CMK (cell line): ENCODE data around the gene TPRX2.
"Not testable (repeated sequence)": the region's sequence is repeated elsewhere in the genome, so short reads cannot be mapped to it uniquely, and the experiment has no call there.

ENCODE experiments used
- DNase-seq: peaks from one replicate; pipeline ENCODE4 v3.0.0-alpha.2; 2010; ENCODE audit warnings: low read depth

Gene TPRX2, protein sequence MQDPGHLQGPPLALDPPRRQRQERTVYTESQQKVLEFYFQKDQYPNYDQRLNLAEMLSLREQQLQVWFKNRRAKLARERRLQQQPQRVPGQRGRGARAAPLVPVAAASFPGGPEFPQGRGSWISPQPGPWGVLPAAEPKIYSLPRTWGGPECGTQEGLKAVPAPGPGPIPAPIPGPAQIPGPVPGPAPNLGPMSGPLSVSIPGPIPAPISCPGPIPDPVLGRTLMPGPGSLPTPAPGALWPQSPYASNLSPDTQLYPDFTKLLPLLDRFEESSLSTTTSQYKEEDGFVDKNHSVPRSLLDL

DNA sequence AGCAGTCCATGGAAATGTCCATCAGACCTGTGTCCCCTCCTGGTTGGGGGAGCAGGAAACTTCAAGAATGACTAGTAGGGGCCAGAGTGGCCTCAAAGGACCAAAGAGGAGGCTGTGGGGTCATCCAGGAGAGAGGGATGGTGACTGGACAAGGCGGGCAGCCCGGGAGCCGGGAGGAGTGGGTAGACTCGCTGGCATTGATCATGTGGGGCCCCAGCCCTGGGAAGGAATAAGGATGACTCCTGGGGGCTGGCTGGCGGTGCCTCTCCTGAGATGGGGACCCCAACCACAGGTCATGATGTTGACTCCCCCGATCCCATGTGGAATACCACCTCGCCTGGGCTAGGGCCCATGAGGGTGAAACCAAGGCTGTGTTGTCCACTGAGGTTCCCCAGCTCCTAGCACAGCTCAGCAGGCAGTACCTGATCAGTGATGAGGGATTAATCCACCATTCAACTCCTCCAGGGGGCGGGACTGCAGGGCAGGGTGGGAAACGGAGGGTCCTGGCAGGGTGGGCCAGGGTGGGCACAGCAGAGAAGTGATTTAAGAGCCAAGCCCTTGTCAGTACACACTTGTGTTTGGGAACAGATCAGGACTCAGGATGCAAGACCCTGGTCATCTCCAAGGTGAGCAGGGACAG, at the start of gene TPRX2:
Gene TPRX2, plus strand, starts transcription at position 590 of the 640 bp plus-strand sequence. Its CDS starts 12 bp downstream, at position 602.
- not testable (repeated sequence) for DNase-seq

DNA sequence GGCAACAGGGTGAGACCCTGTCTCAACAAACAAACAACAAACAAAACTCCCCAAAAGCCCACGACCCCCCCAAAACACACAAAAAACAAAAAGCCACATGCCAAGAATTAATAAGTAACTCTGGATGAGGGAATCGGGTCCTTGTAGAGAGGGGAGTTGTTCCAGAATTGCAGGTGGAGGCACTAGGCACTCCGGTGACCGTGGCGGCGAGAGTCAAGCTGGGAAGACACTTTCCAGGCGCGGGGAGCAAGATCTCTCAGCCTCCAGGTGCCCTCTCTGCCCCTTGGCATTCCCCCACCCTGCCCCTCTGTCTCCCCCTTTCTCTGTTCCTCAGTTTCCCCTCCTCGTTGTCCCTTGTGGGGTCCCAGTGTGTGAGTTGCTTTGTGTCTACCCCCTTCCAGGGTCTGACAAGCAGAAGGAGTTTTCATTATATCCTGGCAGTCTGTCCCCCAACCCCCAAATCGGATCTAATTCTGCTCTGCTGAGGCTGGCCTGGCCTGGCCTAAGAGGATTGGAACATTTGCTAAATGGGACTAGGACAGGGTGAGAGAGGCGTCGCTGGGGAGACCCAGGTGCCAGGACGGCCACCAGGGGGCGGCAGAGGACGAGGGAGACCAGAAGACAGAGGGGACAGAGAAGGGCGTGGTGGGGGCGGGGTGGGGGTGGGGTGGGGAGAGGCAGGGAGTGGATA, 45.6 kb upstream of the TPRX2 start:
- peak; percentile 55 for DNase-seq

DNA sequence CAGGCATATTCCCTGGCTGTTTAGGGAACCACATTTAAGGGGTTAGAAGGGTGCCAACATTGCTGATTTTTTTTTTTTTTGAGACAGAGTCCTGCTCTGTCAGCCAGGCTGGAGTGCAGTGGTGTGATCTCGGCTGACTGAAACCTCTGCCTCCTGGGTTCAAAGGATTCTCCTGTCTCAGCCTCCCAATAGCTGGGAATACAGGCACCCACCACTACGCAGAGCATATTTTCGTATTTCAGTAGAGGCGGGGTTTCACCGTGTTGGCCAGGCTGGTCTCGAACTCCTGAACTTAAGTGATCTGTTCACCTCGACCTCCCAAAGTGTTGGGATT, 45.1 kb upstream of the TPRX2 start:
- no peak for DNase-seq

- DNase-seq = not testable (repeated sequence)
Measured at GRCh38 chr19:47816270-47816669, 42.8 kb upstream of the TPRX2 start.

DNA sequence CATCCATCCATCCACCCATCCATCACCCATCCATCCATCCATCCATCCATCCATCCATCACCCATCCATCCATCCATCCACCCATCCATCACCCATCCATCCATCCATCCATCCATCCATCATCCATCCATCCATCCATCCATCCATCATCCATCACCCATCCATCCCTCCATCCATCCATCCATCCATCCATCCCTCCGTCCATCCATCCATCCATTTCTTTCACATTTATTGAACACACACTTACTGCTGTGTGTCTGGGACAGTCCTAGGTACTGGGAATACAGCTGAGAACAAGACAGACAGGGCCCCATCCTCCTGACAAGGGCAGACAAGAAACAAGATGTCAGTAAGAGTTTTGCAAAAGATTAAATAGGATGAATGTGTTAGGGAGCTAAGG, 40.8 kb upstream of the TPRX2 start:
- not testable (repeated sequence) for DNase-seq

- no peak for DNase-seq
Measured at GRCh38 chr19:47819858-47820257, 39.2 kb upstream of the TPRX2 start.

- no peak for DNase-seq
Measured at GRCh38 chr19:47820410-47820809, 38.6 kb upstream of the TPRX2 start.

- DNase-seq = no peak
Measured at GRCh38 chr19:47821460-47822020, 37.5 kb upstream of the TPRX2 start, which contains the start of gene CRX. TSS of gene CRX (plus strand) at chr19:47821937. CDS start at chr19:47834444, 12,507 bp downstream.

- DNase-seq = no peak
Measured at GRCh38 chr19:47824396-47824795, 34.6 kb upstream of the TPRX2 start.

DNA sequence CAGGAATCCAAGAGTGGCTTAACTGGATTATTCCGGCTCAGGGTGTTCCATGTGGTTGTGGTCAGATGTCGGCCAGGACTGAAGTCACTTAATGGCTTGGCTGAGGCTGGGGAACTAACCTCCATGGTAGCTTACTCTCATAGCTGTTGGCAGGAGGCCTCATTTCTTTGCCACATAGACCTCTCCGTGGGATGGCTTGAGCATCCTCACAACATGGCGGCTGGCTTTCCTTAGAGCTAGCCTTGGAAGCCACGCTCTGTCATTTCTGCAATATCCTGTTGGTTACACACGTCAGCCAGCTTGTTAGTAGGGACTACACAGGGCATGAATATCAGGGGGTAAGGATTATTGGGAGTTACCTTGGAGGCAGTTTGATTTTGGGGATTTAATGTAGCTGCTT, 32.2 kb upstream of the TPRX2 start:
- no peak for DNase-seq

- DNase-seq = no peak
Measured at GRCh38 chr19:47832723-47833122, 26.3 kb upstream of the TPRX2 start.

DNA sequence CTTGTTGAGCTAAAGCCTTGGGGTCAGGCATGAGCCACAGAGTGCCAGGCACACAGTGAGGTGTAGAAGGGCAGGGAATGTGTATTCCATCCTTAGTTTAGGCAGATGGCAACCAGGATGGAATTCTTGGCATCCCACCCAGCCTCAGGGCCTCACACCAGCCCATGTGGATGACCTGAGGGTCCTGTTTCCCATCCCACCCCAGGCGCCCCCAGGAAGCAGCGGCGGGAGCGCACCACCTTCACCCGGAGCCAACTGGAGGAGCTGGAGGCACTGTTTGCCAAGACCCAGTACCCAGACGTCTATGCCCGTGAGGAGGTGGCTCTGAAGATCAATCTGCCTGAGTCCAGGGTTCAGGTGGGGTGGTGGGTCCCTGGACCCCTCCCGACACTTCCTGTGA, 23.0 kb upstream of the TPRX2 start:
- DNase-seq = no peak

DNA sequence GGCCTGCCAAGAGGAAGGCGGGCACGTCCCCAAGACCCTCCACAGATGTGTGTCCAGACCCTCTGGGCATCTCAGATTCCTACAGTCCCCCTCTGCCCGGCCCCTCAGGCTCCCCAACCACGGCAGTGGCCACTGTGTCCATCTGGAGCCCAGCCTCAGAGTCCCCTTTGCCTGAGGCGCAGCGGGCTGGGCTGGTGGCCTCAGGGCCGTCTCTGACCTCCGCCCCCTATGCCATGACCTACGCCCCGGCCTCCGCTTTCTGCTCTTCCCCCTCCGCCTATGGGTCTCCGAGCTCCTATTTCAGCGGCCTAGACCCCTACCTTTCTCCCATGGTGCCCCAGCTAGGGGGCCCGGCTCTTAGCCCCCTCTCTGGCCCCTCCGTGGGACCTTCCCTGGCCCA, 19.6 kb upstream of the TPRX2 start:
- no peak for DNase-seq

DNA sequence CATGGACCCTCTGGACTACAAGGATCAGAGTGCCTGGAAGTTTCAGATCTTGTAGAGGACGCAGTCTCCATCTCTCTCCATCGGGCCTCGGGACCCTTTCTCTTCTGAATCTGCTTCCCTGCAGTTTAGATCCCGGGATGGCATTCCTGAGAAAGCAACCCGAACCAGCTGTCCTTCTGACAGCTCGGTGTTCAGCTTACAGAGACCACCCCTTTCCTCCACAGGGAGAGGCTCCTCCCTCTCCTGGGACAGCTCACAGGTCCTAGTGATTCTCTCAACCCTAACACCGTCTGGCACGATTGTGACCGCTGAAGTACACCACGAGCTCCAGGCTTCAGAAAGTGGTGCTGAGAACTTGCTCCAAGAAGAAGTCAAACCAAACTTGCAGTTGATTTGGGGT, 19.1 kb upstream of the TPRX2 start:
- DNase-seq = no peak

DNA sequence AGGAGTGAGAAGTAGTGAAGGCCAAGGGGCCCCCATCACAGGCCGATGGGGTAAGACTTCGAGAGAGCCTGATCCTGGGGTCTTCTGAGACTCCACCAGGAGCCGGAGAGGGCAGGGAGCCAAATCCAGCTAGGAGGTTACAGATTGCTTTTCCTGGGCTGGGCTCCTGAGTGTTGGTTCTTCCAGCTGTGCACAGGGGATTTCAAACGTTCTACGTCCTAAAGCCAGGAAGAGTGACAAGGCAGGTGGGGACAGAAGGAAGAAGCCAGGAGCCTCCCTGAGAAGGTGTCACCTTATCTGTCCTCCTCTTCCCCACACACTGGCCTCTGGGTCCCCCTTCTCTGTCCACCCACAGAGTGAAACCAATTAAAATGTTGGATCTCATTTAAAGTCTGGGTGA, 16.1 kb upstream of the TPRX2 start:
- no peak for DNase-seq

DNA sequence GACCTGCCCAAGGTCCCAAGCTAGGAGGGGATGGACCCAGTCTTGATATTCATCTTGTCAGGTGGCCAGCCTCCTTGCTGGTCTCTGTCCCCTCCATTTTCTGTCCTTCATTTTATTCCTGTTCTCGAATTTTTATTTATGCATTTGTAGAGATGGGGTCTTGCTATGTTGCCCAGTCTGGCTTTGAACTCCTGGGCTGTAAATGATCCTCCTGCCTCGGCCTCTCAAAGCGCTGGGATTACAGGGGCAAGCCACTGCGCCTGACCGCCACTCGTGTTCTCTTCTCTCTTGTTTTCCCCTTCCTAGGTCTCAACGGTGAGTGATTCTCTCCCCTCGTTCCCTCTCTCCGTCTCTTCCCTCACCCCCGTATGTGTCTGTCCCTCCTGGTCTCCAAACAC, 10.6 kb upstream of the TPRX2 start:
- no peak for DNase-seq

DNA sequence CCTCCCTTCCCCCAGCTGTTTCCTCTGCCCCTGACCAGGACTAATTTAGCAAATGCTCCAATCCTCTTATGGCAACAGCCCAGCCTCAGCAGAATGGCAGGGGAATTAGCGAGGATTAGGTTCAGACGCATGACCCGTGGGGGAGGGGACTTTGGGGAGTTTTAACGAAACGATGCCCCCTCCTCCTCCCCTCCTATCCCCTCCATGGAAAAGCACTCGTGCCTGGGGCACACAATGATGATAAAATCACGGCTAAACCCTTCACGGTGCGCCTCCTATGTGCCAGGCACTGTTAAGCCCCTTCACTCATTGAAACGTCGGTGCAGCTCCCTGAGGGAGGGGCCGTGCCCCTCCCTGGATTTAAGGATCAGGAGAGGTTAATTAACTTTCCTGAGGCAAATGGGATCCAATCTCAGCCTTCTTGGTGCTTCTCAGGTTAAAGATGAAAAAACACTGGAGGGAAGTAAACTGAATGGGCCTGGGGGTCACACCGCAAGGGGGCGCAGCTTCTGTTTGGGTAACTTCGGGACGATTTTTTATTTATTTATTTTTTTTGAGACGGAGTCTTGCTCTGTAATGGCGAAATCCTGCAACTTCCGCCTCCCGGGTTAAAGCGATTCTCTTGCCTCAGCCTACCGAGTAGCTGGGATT, 10.1 kb upstream of the TPRX2 start:
- peak; percentile 4 for DNase-seq

DNA sequence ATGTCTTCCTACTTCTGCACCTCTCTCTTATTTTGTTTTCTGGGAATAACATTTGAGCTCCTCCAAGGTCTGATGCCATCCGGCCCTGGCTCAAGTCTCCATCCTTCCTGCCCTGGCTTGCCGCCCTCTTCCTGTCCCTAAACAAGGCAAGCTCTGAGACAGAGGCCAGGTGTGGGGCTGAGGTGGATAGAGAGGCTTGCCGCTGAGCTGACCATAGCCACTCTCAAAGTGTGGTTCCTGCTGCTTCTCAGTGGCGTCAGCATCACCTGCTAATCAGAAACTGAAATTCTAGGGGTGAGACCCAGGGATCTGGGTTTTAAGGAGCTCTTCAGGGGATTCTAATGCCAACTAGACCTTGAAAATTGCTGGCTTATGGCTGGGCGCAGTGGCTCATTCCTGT, 6.0 kb upstream of the TPRX2 start:
- DNase-seq = no peak

- no peak for DNase-seq
Measured at GRCh38 chr19:47854459-47854858, 4.6 kb upstream of the TPRX2 start.

DNA sequence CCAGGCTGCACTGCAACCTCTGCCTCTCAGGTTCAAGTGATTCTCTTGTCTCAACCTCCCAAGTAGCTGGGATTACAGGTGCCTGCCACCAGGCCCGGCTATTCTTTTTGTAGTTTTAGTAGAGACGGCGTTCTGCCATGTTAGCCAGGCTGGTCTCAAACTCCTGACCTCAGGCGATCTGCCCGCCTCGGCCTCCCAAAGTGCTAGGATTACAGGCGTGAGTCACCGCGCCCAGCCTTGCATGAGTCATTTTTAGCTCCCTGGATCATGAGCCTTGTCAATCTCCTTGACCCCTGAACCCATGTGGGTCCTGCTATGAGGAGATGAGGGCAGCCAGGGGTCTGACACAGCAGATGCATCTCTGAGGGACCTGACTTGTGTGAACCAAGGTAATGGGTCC, 804 bp upstream of the TPRX2 start:
- not testable (repeated sequence) for DNase-seq

DNA sequence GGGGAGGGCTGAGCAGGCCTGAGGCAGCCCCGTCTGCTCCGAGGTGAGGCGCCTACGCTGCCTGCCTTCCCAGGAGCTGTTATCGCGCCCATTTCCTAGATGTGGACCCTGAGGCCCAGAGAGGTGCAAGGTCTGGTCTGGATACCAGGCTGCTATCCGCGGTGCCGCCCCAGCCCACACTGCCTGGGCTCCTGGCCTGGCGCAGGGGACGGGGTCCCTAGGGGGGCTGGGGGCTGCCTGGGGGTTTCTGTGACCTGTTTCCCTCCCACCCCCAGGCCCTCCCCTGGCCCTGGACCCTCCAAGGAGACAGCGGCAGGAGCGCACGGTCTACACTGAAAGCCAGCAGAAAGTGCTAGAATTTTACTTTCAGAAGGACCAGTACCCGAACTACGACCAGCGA, 803 bp downstream of the TPRX2 start:
- not testable (repeated sequence) for DNase-seq

DNA sequence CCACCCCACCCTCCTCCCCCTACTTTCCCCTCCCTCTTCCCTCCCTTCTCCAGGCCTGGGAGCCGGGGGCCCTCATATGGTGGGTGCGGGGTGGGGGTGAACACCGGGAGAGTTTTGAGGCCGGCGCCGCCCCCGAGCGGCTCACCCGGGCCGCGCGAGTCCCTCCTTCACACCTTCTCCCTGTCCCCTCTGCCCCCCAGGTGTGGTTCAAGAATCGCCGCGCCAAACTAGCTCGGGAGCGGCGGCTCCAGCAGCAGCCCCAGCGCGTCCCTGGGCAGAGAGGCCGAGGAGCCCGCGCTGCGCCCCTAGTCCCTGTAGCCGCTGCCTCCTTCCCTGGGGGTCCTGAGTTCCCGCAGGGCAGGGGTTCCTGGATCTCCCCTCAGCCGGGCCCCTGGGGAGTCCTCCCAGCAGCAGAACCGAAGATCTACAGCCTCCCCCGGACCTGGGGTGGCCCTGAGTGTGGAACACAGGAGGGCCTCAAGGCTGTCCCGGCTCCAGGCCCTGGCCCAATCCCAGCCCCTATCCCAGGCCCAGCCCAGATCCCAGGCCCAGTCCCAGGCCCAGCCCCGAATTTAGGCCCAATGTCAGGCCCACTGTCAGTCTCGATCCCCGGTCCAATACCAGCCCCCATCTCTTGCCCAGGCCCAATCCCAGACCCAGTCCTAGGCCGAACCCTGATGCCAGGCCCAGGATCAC, 1.7 kb downstream of the TPRX2 start:
- no peak for DNase-seq
